GM23248 (cell line): ENCODE results near the gene GP9. TPM values are rescaled to one million over a fixed set of nuclear protein-coding genes. Genes with fewer than 3 reads are reported as not detected.

Experiments
- DNase-seq: peaks from one replicate; pipeline ENCODE4 v3.0.0-alpha.2; 2015
- H2AFZ ChIP-seq: fragments of 200-600 bp; sonication (generic); 2 replicates; pipeline ENCODE4 v1.6.1; 2016; ENCODE audit warnings: antibody characterized with exemption
- H3F3A ChIP-seq: fragments of 200-600 bp; sonication (generic); 2 replicates; pipeline ENCODE4 v1.6.1; 2016; ENCODE audit warnings: mild to moderate bottlenecking, antibody characterized with exemption, mixed run types; ENCODE audit not compliant: insufficient read depth
- H3K27ac ChIP-seq: fragments of 200-600 bp; sonication (generic); 2 replicates; pipeline ENCODE4 v1.5.1; 2016; ENCODE audit warnings: mild to moderate bottlenecking
- H3K27me3 ChIP-seq: fragments of 200-600 bp; sonication (generic); replicated peaks from 2 replicates; pipeline ENCODE4 v1.6.1; 2016; ENCODE audit warnings: mild to moderate bottlenecking; ENCODE audit not compliant: insufficient read depth
- H3K36me3 ChIP-seq: fragments of 200-600 bp; sonication (generic); 2 replicates; pipeline ENCODE4 v1.6.1; 2016; ENCODE audit warnings: low read depth, mild to moderate bottlenecking
- H3K4me1 ChIP-seq: fragments of 200-600 bp; sonication (generic); 2 replicates; pipeline ENCODE4 v1.6.1; 2016; ENCODE audit warnings: mild to moderate bottlenecking; ENCODE audit not compliant: insufficient read depth
- H3K4me2 ChIP-seq: fragments of 200-600 bp; sonication (generic); one replicate; pipeline ENCODE4 v1.6.1; 2016; ENCODE audit warnings: mild to moderate bottlenecking; ENCODE audit not compliant: unreplicated experiment
- H3K4me3 ChIP-seq: fragments of 200-600 bp; sonication (generic); 2 replicates; pipeline ENCODE4 v1.5.1; 2016; ENCODE audit warnings: mild to moderate bottlenecking
- H3K79me2 ChIP-seq: fragments of 200-600 bp; sonication (generic); 2 replicates; pipeline ENCODE4 v1.6.1; 2016; ENCODE audit warnings: mild to moderate bottlenecking; ENCODE audit not compliant: insufficient read depth
- H3K9ac ChIP-seq: fragments of 200-600 bp; sonication (generic); 2 replicates; pipeline ENCODE4 v1.6.1; 2016; ENCODE audit warnings: mild to moderate bottlenecking
- H3K9me2 ChIP-seq: fragments of 200-600 bp; sonication (generic); 2 replicates; pipeline ENCODE4 v1.6.1; 2016; ENCODE audit warnings: mixed run types, mild to moderate bottlenecking, moderate library complexity; ENCODE audit not compliant: insufficient read depth
- H3K9me3 ChIP-seq: fragments of 200-600 bp; sonication (generic); one replicate; pipeline ENCODE4 v1.6.1; 2017; ENCODE audit warnings: low read depth
- H4K20me1 ChIP-seq: fragments of 200-600 bp; sonication (generic); 2 replicates; pipeline ENCODE4 v1.6.0; 2016; ENCODE audit not compliant: insufficient read depth
- EZH2 ChIP-seq: fragments of 200-600 bp; sonication (generic); IDR thresholded peaks from 2 replicates; pipeline ENCODE4 v1.6.1; 2018; ENCODE audit warnings: antibody characterized with exemption, mild to moderate bottlenecking; ENCODE audit not compliant: insufficient read depth, poor library complexity, severe bottlenecking
- EZH2phosphoT487 ChIP-seq: fragments of 200-600 bp; sonication (generic); IDR thresholded peaks from 2 replicates; pipeline ENCODE4 v1.6.1; 2018; ENCODE audit warnings: antibody characterized with exemption, moderate library complexity, mild to moderate bottlenecking, low read depth; ENCODE audit not compliant: insufficient read depth
- WGBS, 2 experiments: methylation state at CpG; one replicate each; pipeline ENCODE4 v1.1.6; 2015 to 2017; ENCODE audit warnings: low lambda C conversion rate in 2 of 2, low coverage in 1 of 2; ENCODE audit errors: missing lambda C conversion rate in 2 of 2; 5-methylcytosine and 5-hydroxymethylcytosine counted together
- in situ Hi-C: fragments of 300-500 bp; cut with MboI; formaldehyde crosslinking; loops from 2 replicates; pipeline ENCODE4 v1.15.0; 2020
- polyA plus RNA-seq: library from polyadenylated mRNA; unstranded; fragments of >200 nt; fragmentation: Nextera tagmentation; extraction: Ambion mirVana; gene quantifications from 2 replicates; pipeline ENCODE4 v1.2.1, GENCODE V29; 2016
- total RNA-seq: library from RNA; depleted of rRNA; stranded (reverse); fragments of >200 nt; shearing (Covaris generic); gene quantifications from 2 replicates; pipeline ENCODE4 v1.2.3, GENCODE V29; 2014

The GP9 gene
- total and polyA plus RNA-seq, 2 experiments from 2014 or later, result not detected

- Histone ChIP-seq H3K9ac (no peak overlapping the region), H4K20me1 (no peaks in the 10 kb centered on the region), H3K4me2 (no peak overlapping the region), H3K36me3 (no peaks in the 10 kb centered on the region), H3K27me3 (peaks cover 18% of the 10 kb centered on the region), H3K9me3 (no peaks in the 10 kb centered on the region), H3K27ac (no peak overlapping the region), H3K4me3 (no peak overlapping the region), H3K9me2 (no peaks in the 10 kb centered on the region), H3K79me2 (no peaks in the 10 kb centered on the region), H3K4me1 (no peaks in the 10 kb centered on the region), H3F3A (no peaks in the 10 kb centered on the region), H2AFZ (no peak overlapping the region)
- WGBS, 2 experiments, result 5 to 7% methylated on average over 2 of the region's 2 CpGs
- TF ChIP-seq EZH2 (no peak), EZH2phosphoT487 (no peak)
- DNase-seq, result no peak
- in situ Hi-C loops, result no loop called here
Measured at GRCh38 chr3:129037093-129037419, 23.5 kb upstream of the GP9 start.

DNA sequence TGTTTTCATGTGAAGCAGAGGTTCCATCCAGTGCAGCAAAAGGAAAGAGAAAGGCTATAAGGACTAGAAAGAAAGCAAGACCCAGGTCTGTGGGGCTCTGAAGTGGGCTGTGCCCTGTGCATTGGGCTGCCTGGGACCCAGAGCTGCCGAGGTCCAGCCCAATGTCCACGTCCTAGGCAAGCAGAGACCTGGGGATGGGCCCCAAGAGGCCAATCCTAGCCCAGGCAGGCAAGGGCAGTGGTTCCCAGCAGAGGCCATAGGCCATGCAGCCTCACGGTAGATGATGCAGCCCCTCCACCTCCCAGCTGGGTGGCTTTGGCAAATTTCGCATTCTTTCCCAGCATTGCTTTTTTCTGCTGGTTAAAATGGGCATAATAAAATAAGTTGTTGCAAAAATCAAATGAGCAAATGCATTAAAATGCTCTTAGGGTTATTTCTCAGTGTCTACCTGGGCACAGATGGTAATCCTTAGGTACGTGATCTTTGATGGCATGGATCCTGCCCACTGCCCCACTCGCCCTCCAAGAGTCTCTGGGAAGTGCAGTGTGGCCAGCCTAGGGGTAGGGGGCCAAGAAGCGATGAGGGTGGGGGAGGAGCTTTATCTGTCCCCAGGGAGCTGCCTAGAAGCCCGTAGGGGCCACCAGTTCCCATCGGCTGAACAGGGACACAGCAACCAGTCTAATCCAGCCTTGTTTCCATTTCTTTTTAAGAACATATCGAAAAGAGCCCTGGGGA is 22.3 kb upstream of the GP9 start:
- Histone ChIP-seq H3K79me2 (no peaks in the 10 kb centered on the region), H3K27ac (no peak overlapping the region), H3K27me3 (peaks cover 18% of the 10 kb centered on the region), H2AFZ (no peak overlapping the region), H4K20me1 (no peaks in the 10 kb centered on the region), H3K9ac (no peak overlapping the region), H3K4me2 (no peak overlapping the region), H3K9me2 (no peaks in the 10 kb centered on the region), H3F3A (no peaks in the 10 kb centered on the region), H3K36me3 (no peaks in the 10 kb centered on the region), H3K4me1 (no peaks in the 10 kb centered on the region), H3K9me3 (no peaks in the 10 kb centered on the region), H3K4me3 (no peak overlapping the region)
- WGBS, 2 experiments, result 52 to 53% methylated on average over 10 of the region's 10 CpGs
- DNase-seq, result no peak
- no peak for TF ChIP-seq EZH2phosphoT487
- in situ Hi-C loops, result no loop called here

DNA sequence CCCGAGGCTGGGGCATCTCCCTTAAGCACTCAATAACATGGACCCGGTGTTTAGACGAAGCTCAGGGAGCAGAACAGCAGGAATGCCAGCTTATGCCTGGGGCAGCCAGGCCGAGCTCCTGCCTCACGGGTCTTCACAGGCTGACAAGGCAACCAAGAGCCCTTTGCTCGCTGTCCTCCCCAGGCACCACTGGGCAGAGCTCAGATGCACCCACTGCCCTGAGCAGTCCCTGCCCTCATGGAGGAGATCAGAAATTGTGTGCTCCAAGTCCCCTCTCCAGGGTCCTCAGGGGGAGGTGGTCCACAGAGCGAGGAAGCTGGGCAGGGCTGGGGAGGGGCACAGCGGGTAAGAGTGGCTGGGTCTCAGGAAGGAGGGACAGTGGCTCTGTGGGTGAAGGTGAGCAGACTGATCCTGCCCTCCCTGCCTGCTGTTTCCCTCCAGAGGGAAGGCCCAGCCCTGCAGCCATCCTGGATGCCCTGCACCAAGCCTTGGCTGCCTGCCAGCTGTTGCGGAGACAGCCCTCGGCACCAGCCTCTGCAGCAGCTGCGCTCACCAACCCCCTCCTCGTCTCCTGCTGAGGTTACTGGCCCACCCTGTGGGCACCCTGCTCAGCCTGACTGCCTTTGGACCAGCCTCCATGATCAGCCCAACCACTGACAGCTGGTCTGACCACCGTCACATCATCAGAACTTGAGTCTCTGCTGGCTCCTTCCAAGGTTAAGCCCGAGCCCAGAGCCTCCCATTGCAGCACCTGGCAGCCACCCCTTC is 21.1 kb upstream of the GP9 start:
- H3K4me1 ChIP-seq, result no peaks in the 10 kb centered on the region
- H3K9ac ChIP-seq, result no peak overlapping the region
- no peak overlapping the region for H2AFZ ChIP-seq
- in situ Hi-C loops, result no loop called here
- H3F3A ChIP-seq, result no peaks in the 10 kb centered on the region
- no peak overlapping the region for H3K4me3 ChIP-seq
- no peaks in the 10 kb centered on the region for H3K79me2 ChIP-seq
- peaks cover 21% of the 10 kb centered on the region for H3K27me3 ChIP-seq
- no peaks in the 10 kb centered on the region for H4K20me1 ChIP-seq
- no peak for DNase-seq
- 53 to 59% methylated on average over 13 to 14 of the region's 14 CpGs for WGBS, 2 experiments
- no peaks in the 10 kb centered on the region for H3K9me2 ChIP-seq
- TF ChIP-seq EZH2, result no peak
- H3K4me2 ChIP-seq, result no peak overlapping the region
- no peaks in the 10 kb centered on the region for H3K36me3 ChIP-seq
- H3K27ac ChIP-seq, result no peak overlapping the region
- no peaks in the 10 kb centered on the region for H3K9me3 ChIP-seq

GRCh38 chr3:129040039-129040336 is 20.6 kb upstream of the GP9 start:
- H3K9me2 ChIP-seq, result no peaks in the 10 kb centered on the region

More at GRCh38 chr3:129040039-129040336, 20.6 kb upstream of the GP9 start:
- WGBS, 2 experiments, result 46 to 51% methylated on average over 3 of the region's 3 CpGs
- Histone ChIP-seq H3F3A (no peaks in the 10 kb centered on the region), H3K9ac (no peak overlapping the region), H2AFZ (no peak overlapping the region), H3K4me3 (no peak overlapping the region), H3K27me3 (peaks cover 23% of the 10 kb centered on the region), H3K79me2 (no peaks in the 10 kb centered on the region), H3K9me3 (no peaks in the 10 kb centered on the region), H4K20me1 (no peaks in the 10 kb centered on the region), H3K4me2 (no peak overlapping the region), H3K27ac (no peak overlapping the region), H3K36me3 (no peaks in the 10 kb centered on the region), H3K4me1 (no peaks in the 10 kb centered on the region)
- TF ChIP-seq EZH2phosphoT487, result no peak
- no peak for TF ChIP-seq EZH2
- in situ Hi-C loops, result no loop called here
- DNase-seq, result no peak
